GM12878 (cell line): ENCODE measurements around the gene ZNF227. TPM values are rescaled to one million over a fixed set of nuclear protein-coding genes. Genes with fewer than 3 reads are reported as not detected.

Source experiments
- ATAC-seq: fragments of 200-7000 bp; cut with Tn5 transposase; 3 replicates; pipeline ENCODE4 v1.9.1; 2020; ENCODE audit warnings: mild to moderate bottlenecking, moderate library complexity
- BruUV-seq: library from RNA; stranded (reverse); fragments of 400-500 nt; replicated peaks from 2 replicates; lab custom pipeline; 2021; lab: Mats Ljungman, UMichigan
- CTCF ChIA-PET: fragments of 300-600 bp; sonication (Branson Sonifier 250); formaldehyde crosslinking; extraction: SDS; loops from one replicate; lab custom pipeline; 2021; ENCODE audit warnings: inconsistent platforms; lab: Yijun Ruan, JAX
- POLR2A ChIA-PET: fragments of 350-600 bp; formaldehyde crosslinking; extraction: SDS; loops from one replicate; lab custom pipeline; 2021; ENCODE audit warnings: inconsistent platforms; lab: Charles Lee
- RAD21 ChIA-PET: fragments of 300-600 bp; sonication (Branson Sonifier 250); formaldehyde crosslinking; loops from one replicate; lab custom pipeline; 2023; ENCODE audit warnings: antibody characterized with exemption; ENCODE audit not compliant: unreplicated experiment; lab: Charles Lee
- SMC1A ChIA-PET: fragments of 300-600 bp; sonication (Branson Sonifier 250); formaldehyde crosslinking; loops from one replicate; lab custom pipeline; 2023; ENCODE audit not compliant: unreplicated experiment, uncharacterized antibody; lab: Charles Lee
- DNase-seq: peaks from one replicate; pipeline ENCODE4 v3.0.0-alpha.2; 2011; ENCODE audit warnings: low read depth, low spot score
- FAIRE-seq: peaks from 3 replicates; lab custom pipeline; 2011; peaks lifted over from hg19 to GRCh38; lab: Jason Lieb, UNC
- H2AFZ ChIP-seq: 2 replicates; pipeline ENCODE4 v1.6.0; 2011; ENCODE audit warnings: low read depth, low read length, control low read depth; ENCODE audit not compliant: control insufficient read depth
- H3K27ac ChIP-seq: 2 replicates; pipeline ENCODE4 v1.5.1; 2011; ENCODE audit warnings: control low read depth; ENCODE audit not compliant: control insufficient read depth, insufficient read depth
- H3K27me3 ChIP-seq, 2 experiments: replicated peaks in 1 of 2; 2 replicates each; pipeline versions ENCODE4 v1.6.0 to v1.6.1; 2011; ENCODE audit warnings: low read length in 1 of 2; ENCODE audit not compliant: control insufficient read depth in 2 of 2, insufficient read depth in 2 of 2
- H3K36me3 ChIP-seq, 2 experiments: 2 replicates each; pipeline ENCODE4 v1.5.1; 2011; ENCODE audit warnings: low read length in 1 of 2; ENCODE audit not compliant: control insufficient read depth in 2 of 2, insufficient read depth in 2 of 2
- H3K4me1 ChIP-seq: 2 replicates; pipeline ENCODE4 v1.6.1; 2011; ENCODE audit warnings: mild to moderate bottlenecking, low read length, moderate library complexity, mixed read lengths; ENCODE audit not compliant: control insufficient read depth, insufficient read depth
- H3K4me2 ChIP-seq: 2 replicates; pipeline ENCODE4 v1.6.0; 2011; ENCODE audit warnings: control low read depth; ENCODE audit not compliant: control insufficient read depth, insufficient read depth
- H3K4me3 ChIP-seq: fragments of 200-600 bp; sonication (generic); 2 replicates; pipeline ENCODE4 v1.5.1; 2016
- H3K79me2 ChIP-seq: 2 replicates; pipeline ENCODE4 v1.6.0; 2011; ENCODE audit warnings: low read length; ENCODE audit not compliant: control insufficient read depth, insufficient read depth
- H3K9ac ChIP-seq: 2 replicates; pipeline ENCODE4 v1.8.0; 2011; ENCODE audit warnings: low read length, control low read depth, mixed read lengths; ENCODE audit not compliant: control insufficient read depth, insufficient read depth
- H3K9me3 ChIP-seq: replicated peaks from 3 replicates; pipeline ENCODE4 v1.5.1; 2011; ENCODE audit warnings: mild to moderate bottlenecking, low read length; ENCODE audit not compliant: control insufficient read depth, insufficient read depth
- H4K20me1 ChIP-seq: 2 replicates; pipeline ENCODE4 v1.6.0; 2011; ENCODE audit not compliant: control insufficient read depth, insufficient read depth
- BCL3 ChIP-seq: IDR thresholded peaks from 2 replicates; pipeline ENCODE4 v1.6.1; 2011; ENCODE audit warnings: borderline replicate concordance, low read depth, mild to moderate bottlenecking, moderate library complexity, low read length; ENCODE audit not compliant: insufficient read depth, poor library complexity, severe bottlenecking
- IRF5 ChIP-seq: fragments of 450-650 bp; IDR thresholded peaks from 2 replicates; pipeline ENCODE4 v1.6.1; 2017; ENCODE audit warnings: borderline replicate concordance
- MEF2A ChIP-seq: IDR thresholded peaks from 2 replicates; pipeline ENCODE4 v1.6.1; 2011; ENCODE audit warnings: low read depth, mild to moderate bottlenecking, low read length, moderate library complexity; ENCODE audit not compliant: insufficient read depth
- NFXL1 ChIP-seq: fragments of 450-650 bp; IDR thresholded peaks from 2 replicates; pipeline ENCODE4 v1.6.1; 2017; ENCODE audit warnings: antibody characterized with exemption, mild to moderate bottlenecking, borderline replicate concordance
- STAT3 ChIP-seq: IDR thresholded peaks from 2 replicates; pipeline ENCODE4 v1.6.1; 2011; ENCODE audit warnings: low read depth, low read length, improper control_type of control experiment
- WGBS: methylation state at CpG from one replicate; pipeline ENCODE4 v1.1.6; 2016; ENCODE audit warnings: low lambda C conversion rate; ENCODE audit not compliant: insufficient replicate concordance, insufficient coverage; ENCODE audit errors: missing lambda C conversion rate; 5-methylcytosine and 5-hydroxymethylcytosine counted together
- in situ Hi-C: fragments of 300-500 bp; cut with MboI; formaldehyde crosslinking; loops from 9 replicates; pipeline ENCODE4 v1.14.3; 2018; ENCODE audit warnings: mixed read lengths
- intact Hi-C: fragments of 100-400 bp; cut with micrococcal nuclease; formaldehyde crosslinking; loops from one replicate; pipeline ENCODE4 v1.14.2; 2022; ENCODE audit not compliant: unreplicated experiment
- polyA plus RNA-seq, 11 experiments: library from polyadenylated mRNA; depleted of rRNA in 4 of 11; unstranded in 6 of 11; stranded (reverse) in 5 of 11; fragments of >200 nt; fragmentation: Nextera tagmentation in 4 of 11; fragmentation: Illumina TruSeq in 1 of 11; extraction: Ambion mirVana in 4 of 11; extraction: Trizol in 1 of 11; gene quantifications; 1 replicate in 1 of 11; 2 replicates in 10 of 11; pipeline versions ENCODE4 v1.2.1 to v1.2.3, GENCODE V29; 2011 to 2016; ENCODE audit warnings: inconsistent platforms in 2 of 11, missing spikeins in 2 of 11, low read depth in 1 of 11
- total RNA-seq, 4 experiments: library from RNA; depleted of rRNA in 3 of 4; stranded (reverse); fragments of >200 nt in 3 of 4; fragmentation: Illumina TruSeq in 1 of 4; extraction: Trizol in 1 of 4; gene quantifications; 2 replicates each; pipeline versions ENCODE4 v1.2.1 to v1.2.3, GENCODE V29; 2013 to 2021

ZNF227 gene
- total and polyA plus RNA-seq, 10 of the 15 experiments (the other 5 are each of a cell fraction or from before 2014, with no cell fraction given) = 4.3 to 22.9 (median 13.0) TPM

- RAD21 ChIA-PET = no interaction called here
- Histone ChIP-seq H3K36me3 (no peaks in the 10 kb centered on the region), H3K27me3 (no peaks in the 10 kb centered on the region), H3K4me2 (no peak overlapping the region), H3K4me3 (no peak overlapping the region), H3K9me3 (peaks cover 1% of the 10 kb centered on the region; the same call in 1 of the 3 replicates), H3K79me2 (no peaks in the 10 kb centered on the region), H2AFZ (no peak overlapping the region), H3K9ac (no peak overlapping the region), H3K4me1 (no peaks in the 10 kb centered on the region), H3K27ac (no peak overlapping the region), H4K20me1 (no peaks in the 10 kb centered on the region)
- 89% methylated on average over 10 of the region's 10 CpGs for WGBS
- BruUV-seq = no TSS peak
- FAIRE-seq = no peak
- in situ Hi-C loops = no loop called here
- CTCF ChIA-PET = no interaction called here
- no peak for TF ChIP-seq NFXL1
- TF ChIP-seq BCL3 = no peak
- no peak for TF ChIP-seq MEF2A
- TF ChIP-seq IRF5 = no peak
- TF ChIP-seq STAT3 = no peak
- no peak for ATAC-seq
- POLR2A ChIA-PET = interaction anchor here (0.9 kb wide), 1 partner anchor 14 kb away, joined by 3 read pairs; no protein-coding TSS in a partner anchor
- intact Hi-C loops = no loop called here
- DNase-seq = no peak
- SMC1A ChIA-PET = no interaction called here
These were observed 30.2 kb upstream of the ZNF227 start for GRCh38 chr19:44182145-44182544.
